ENCODE measurements around the gene DIP2C. TPM values are rescaled to one million over a fixed set of nuclear protein-coding genes. Genes with fewer than 3 reads are reported as not detected.
A peak's percentile ranks its signal among the peaks of the same experiment; 100 is the strongest.
"Not testable (repeated sequence)": the region's sequence is repeated elsewhere in the genome, so short reads cannot be mapped to it uniquely, and the experiment has no call there.

The DIP2C gene
- total RNA-seq, 1 experiment from 2014 or later = 5.0 TPM

DNA sequence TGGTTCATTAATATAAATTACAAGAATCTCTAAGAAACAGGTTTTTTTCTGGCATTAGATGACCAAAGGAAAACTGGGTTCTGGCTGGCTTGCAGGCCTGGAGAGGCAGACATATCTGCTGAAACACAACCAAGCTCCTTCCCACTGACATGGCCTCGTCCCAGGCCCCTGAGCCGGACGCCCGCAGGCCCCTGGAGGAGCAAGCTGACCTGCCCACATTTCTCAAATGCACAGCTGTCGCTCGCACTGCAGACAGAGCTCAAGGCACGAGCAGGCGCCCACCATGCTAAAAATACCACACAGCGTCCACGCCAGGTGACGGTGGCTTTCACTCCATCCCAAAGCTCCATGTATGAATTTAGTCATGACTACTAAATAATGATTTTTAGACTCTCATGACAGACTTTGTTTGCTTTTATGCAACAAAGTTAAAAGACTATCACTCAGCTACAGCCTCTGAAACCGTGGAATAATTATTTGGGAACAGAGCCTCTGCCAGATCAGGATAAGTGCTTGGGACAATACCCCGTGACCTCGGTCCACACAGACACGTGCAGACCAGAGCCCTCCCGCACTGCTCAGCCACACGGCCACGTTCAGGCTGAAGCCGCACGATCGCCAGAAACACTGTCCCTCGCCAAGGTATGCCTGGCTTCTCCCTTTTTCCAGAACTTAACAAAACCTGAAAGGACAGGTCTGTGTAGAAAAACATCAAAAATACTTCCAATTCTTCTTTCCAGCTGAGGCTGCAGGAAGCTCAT lies 71.1 kb downstream of the DIP2C start:
- H3K36me3 ChIP-seq = no peaks in the 10 kb centered on the region
- DNase-seq = peak; percentile 81 to 83

DNA sequence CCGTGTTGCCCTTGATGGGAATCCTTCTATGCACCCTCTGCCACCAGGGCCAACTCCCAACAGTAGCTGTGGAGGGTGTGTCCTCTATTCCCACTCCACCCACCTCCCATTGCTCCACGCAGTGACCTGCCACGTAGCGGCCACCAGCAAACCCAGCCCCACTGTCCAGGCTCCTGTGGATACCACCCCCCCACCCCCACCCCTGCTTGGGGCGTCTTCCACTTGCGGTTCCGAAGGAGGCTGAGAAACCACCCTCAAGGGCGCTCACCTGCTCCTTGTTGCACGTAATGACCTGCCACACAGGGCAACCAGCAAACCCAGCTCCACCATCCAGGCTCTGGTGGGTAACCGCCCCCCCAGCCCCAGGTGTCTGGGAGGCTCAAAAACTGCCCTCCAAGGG lies 72.0 kb downstream of the DIP2C start:
- Histone ChIP-seq H3K4me1 (peaks cover 11% of the 10 kb centered on the region), H3K36me3 (no peaks in the 10 kb centered on the region), H3K27ac (no peak overlapping the region)

More for the DNA sequence above, 71.1 kb downstream of the DIP2C start:
- Histone ChIP-seq H3K27ac (peak overlapping the region; percentile 46), H3K4me3 (0 out of 2 replicates have a peak overlapping the region, but pooled peaks have one; percentile 9), H3K27me3 (no peaks in the 10 kb centered on the region), H3K9me3 (replicated peaks) (no peaks in the 10 kb centered on the region), H3K4me1 (peaks cover 11% of the 10 kb centered on the region)

DNA sequence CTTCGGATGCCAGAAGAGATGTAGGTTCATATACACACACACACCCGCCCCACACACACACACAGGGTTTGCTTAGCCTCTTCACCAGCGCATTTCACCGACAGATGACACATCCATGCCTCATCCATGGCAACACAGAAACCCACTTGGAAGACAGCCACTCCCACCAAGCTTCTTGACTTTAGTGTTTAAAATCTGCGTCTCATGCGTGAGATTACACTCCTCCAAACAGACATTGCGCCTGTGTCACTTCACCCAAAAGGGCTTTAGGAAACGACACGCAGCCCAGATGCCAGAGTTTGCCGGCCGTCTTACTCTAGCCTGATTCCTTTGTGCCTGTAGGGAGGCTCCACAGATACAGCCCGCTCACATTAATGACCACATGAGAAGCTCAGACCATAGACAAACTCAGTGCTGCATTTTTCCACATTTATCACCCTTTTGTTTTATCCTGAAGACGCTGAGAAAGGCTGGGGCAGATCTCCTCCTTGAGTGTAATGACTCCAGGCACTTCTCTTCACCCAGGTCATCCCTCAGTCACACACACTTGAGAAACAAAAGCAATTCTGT lies 73.8 kb downstream of the DIP2C start:
- no peak for DNase-seq
- H3K4me1 ChIP-seq = peaks cover 11% of the 10 kb centered on the region
- H3K27ac ChIP-seq = no peak overlapping the region
- no peaks in the 10 kb centered on the region for H3K9me3 ChIP-seq (replicated peaks)
- H3K4me3 ChIP-seq = no peak overlapping the region
- no peaks in the 10 kb centered on the region for H3K36me3 ChIP-seq
- H3K27me3 ChIP-seq = no peaks in the 10 kb centered on the region

More for the DNA sequence above, 72.0 kb downstream of the DIP2C start:
- no peak for DNase-seq
- no peaks in the 10 kb centered on the region for H3K27me3 ChIP-seq
- no peak overlapping the region for H3K4me3 ChIP-seq
- no peaks in the 10 kb centered on the region for H3K9me3 ChIP-seq (replicated peaks)

DNA sequence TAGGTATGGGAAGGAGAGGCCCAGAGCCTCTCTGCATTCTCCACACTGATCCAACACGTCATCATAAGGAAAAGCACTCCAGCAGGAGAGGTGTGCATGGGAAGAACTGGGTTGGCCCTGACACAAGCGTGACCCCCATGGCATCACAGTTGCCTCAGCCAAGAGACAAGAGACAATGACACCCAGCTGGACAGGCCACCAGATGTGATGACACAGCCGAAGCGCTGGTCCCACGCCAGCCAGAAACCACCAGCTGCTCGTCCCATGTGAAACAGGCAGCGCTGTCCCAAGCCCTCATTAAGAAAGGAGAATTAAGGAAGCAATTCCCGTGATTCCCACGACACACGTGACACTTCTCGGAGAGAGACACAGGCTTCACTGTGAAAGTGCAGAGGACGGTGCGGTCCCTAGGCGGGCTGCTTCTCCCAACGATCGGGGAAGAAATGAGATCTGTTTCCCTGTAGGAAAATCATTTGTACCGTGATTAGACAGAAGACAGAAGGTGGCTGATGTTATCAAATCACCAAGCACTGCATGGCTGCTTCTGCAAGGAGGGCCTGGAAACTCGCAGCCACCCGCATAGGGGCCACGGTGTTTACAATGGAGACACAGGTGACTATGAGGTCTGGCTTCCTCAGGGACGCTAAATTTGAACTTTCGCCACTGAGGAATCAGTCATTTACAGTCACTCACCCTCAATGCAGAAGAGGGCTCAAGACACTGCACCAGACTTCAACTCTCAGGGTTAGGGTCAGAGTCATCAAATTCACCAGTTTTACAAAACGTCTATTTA lies 74.5 kb downstream of the DIP2C start:
- Histone ChIP-seq H3K4me1 (peaks cover 11% of the 10 kb centered on the region), H3K9me3 (replicated peaks) (no peaks in the 10 kb centered on the region), H3K36me3 (no peaks in the 10 kb centered on the region), H3K4me3 (no peak overlapping the region), H3K27ac (no peak overlapping the region), H3K27me3 (no peaks in the 10 kb centered on the region)
- no peak for DNase-seq

DNA sequence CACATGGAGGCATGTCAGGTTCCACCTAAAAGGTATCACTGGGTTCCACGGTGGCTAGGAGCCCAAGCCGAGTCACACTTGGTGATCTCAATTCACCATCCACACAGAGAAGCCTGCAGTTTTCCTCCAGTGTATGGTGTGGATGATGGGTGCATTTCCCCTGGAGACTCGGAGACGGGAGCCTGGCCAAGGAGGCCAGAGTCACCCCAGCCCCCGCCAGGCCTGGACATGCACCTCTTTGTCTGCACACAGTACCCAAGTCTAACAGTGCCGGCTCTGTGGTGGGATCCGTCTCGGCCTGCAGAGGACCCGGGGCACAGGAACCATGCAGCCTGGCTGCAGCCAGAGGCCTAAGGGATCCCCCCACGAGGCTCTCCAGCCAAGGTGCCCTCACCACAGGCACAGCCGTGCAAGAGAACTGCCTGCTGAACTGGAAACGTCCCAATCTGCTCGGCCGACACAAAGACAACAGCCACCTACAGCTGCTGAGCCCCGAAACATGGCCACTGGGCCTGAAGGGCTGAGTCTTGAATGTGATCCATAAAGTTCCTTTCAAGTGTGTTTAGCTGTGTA lies 75.2 kb downstream of the DIP2C start:
- H3K4me3 ChIP-seq = no peak overlapping the region
- no peaks in the 10 kb centered on the region for H3K36me3 ChIP-seq
- no peak overlapping the region for H3K27ac ChIP-seq
- no peak for DNase-seq
- no peaks in the 10 kb centered on the region for H3K9me3 ChIP-seq (replicated peaks)
- H3K27me3 ChIP-seq = no peaks in the 10 kb centered on the region
- H3K4me1 ChIP-seq = peaks cover 11% of the 10 kb centered on the region

DNA sequence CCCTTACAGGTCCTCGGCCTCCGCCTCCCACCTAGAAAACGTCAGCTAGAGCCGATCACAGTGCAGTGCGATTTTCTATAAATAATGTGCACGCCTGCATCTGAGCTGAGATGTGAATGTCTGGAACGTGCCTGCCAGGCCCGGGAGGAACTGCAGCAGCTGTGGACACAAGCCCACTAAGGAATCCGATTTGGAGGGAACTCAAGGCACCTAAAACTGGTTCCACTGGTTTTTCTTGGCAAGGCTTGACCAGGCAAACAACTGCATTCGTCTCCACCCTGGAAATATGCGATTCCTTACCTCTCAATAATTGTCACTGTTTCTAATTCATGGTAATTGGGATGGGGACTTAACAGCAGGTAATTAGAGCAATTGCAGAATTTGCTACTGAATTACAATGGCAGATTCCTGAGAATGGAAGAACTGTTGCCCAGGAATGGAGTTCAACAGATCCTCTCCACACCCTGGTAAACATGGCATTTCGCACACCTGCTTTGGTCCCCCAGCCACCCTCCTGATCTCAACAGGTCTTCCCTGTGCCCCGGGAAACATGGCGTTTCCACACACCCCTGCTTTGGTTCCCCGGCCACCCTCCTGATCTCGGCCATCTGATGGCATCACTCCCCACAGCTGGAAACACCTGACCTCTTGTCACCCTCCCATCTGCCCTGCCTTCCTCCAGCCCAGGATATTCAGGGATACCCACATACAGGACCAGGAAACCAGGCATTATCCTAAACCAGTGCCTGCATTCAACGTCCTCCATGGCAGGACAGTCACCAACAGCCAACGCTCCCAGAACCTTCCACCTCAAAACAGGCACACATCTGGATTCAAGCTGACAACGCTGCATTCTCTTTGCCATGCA lies 76.0 kb downstream of the DIP2C start:
- no peaks in the 10 kb centered on the region for H3K9me3 ChIP-seq (replicated peaks)
- no peak for DNase-seq
- H3K4me3 ChIP-seq = no peak overlapping the region
- no peak overlapping the region for H3K27ac ChIP-seq
- peaks cover 6% of the 10 kb centered on the region for H3K4me1 ChIP-seq
- H3K36me3 ChIP-seq = no peaks in the 10 kb centered on the region
- no peaks in the 10 kb centered on the region for H3K27me3 ChIP-seq

DNA sequence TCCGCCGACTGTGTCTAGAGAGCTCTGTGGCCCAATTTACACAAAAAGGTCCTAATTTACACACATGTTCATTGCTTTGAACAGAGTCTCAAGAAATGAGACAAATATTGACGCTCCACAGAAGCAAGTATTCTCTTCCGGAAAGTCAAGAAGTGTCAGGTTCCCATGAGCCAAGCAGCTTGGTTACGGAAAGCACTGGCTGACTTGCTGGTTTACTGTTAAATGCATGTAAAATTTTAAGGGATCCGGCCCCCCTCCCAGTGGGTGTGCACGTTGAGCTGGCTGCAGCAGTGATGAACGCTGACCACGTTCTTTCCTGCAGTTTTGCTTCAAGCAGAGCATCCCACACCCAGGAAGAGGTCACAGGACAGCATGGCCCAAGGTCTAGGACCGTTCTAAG lies 76.8 kb downstream of the DIP2C start:
- no peaks in the 10 kb centered on the region for H3K9me3 ChIP-seq (replicated peaks)
- no peak overlapping the region for H3K4me3 ChIP-seq
- H3K27ac ChIP-seq = no peak overlapping the region
- H3K4me1 ChIP-seq = peaks cover under 1% of the 10 kb centered on the region; the same call in 1 of the 2 replicates
- no peaks in the 10 kb centered on the region for H3K27me3 ChIP-seq
- H3K36me3 ChIP-seq = no peaks in the 10 kb centered on the region
- DNase-seq = no peak

DNA sequence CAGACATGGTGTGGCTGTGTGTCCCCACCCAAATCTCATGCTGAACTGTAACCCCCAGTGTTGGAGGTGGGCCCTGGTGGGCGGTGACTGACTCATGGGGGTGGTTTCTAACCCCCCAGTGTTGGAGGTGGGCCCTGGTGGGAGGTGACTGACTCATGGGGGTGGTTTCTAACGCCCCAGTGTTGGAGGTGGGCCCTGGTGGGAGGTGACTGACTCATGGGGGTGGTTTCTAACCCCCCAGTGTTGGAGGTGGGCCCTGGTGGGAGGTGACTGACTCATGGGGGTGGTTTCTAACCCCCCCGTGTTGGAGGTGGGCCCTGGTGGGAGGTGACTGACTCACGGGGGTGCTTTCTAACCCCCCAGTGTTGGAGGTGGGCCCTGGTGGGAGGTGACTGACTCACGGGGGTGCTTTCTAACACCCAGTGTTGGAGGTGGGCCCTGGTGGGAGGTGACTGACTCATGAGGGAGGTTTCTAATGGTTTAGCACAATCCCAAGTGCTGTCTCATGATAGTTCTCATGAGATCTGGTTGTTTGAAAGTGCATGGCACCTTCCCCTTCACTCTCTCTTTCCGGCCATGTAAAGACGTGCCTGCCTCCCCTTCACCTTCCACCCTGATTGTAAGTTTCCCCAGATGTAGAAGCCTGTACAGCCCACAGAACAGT lies 78.7 kb downstream of the DIP2C start:
- not testable (repeated sequence) for H3K27ac ChIP-seq; H3K36me3 ChIP-seq; H3K4me3 ChIP-seq; H3K4me1 ChIP-seq; H3K9me3 ChIP-seq (replicated peaks); H3K27me3 ChIP-seq; DNase-seq

DNA sequence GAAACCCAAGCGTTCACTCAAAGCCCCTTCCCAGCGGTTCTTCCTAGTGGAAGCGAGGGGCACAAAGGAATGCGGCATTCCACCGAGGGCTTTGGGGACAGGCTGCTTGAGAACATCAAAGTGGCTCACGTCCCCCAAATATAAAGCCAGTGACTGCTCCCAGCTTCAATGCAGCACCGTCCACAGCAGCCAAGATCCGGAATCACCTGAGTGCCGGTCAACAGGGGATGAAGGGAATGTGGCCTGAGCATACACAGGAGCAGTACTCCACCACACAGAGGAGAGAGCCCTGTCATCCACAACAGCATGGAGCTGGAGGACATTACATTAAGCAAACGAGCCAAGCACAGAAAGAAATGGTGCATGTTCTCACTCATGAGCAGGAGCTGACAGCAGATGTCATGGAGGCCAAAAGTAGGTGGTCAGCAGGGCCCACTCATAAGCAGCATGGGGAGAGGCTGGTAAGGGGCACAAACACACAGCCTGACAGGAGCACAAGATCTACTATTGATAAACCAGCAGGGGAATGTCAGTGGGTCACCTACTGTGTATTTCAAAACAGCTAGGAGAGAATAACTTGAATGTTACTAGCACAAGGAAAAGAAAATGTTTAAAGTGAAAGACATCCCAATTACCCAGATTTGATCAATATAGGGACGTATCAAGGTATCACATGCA lies 79.5 kb downstream of the DIP2C start:
- Histone ChIP-seq H3K4me1 (no peaks in the 10 kb centered on the region), H3K27me3 (no peaks in the 10 kb centered on the region), H3K27ac (no peak overlapping the region), H3K4me3 (no peak overlapping the region), H3K9me3 (replicated peaks) (no peaks in the 10 kb centered on the region), H3K36me3 (no peaks in the 10 kb centered on the region)
- DNase-seq = no peak

DNA sequence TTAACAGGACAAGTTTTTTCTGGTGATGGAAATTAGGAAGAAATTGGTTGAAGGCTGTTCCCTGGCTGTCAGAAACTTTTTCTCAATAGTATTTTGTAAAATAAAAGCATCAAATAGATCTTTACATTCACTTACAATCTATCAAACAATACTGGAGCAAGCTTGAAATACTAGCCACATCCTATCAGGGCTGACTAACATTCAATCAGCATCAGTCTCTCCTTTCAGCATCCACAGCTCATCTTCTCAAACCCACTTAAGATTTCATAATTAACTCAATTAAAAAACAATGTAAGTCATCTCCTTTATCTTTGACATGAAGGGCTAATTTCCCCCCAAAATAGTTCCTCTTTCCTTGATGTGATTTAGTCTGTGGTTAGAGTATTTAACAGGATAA lies 80.2 kb downstream of the DIP2C start:
- DNase-seq = no peak
- Histone ChIP-seq H3K36me3 (no peaks in the 10 kb centered on the region), H3K27me3 (no peaks in the 10 kb centered on the region), H3K4me1 (no peaks in the 10 kb centered on the region), H3K27ac (no peak overlapping the region), H3K9me3 (replicated peaks) (no peaks in the 10 kb centered on the region), H3K4me3 (no peak overlapping the region)

DNA sequence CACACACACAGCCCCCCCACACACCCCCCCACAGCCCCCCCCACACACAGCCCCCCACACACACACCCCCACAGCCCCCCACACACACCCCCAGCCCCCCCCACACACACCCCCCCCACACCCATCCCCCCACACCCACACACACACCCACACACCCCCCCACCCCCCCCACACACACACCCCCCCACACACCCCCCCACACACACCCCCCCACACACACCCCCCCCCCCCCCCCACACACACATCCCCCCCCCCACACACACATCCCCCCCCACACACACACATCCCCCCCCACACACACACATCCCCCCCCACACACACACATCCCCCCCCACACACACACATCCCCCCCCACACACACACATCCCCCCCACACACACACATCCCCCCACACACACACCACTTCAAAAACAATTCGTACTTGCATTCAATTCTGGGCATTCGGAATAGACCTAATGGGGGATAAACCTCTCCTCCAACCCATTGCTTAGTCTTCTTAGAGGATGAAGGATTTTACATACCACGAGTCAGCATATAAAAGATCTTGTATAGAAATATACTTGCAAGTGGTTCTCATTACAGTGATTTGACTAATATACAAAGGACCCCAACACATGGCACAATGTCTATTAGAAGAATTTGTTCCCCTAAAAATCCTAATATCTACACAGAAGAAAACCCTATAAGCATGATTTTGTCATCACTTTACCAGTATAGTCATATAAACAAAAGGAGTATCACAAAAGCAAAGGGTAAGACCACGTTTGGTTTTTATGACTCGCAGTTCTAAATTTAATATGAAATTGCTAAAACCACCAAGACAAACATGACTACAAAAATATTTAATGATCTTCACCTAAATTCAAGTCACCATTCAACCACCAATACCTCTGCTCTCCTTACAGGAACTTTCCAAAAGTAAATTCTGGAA lies 80.9 kb downstream of the DIP2C start:
- H3K27me3 ChIP-seq = no peaks in the 10 kb centered on the region
- H3K4me1 ChIP-seq = no peaks in the 10 kb centered on the region
- no peak overlapping the region for H3K4me3 ChIP-seq
- H3K27ac ChIP-seq = no peak overlapping the region
- H3K36me3 ChIP-seq = no peaks in the 10 kb centered on the region
- no peaks in the 10 kb centered on the region for H3K9me3 ChIP-seq (replicated peaks)
- DNase-seq = no peak

DNA sequence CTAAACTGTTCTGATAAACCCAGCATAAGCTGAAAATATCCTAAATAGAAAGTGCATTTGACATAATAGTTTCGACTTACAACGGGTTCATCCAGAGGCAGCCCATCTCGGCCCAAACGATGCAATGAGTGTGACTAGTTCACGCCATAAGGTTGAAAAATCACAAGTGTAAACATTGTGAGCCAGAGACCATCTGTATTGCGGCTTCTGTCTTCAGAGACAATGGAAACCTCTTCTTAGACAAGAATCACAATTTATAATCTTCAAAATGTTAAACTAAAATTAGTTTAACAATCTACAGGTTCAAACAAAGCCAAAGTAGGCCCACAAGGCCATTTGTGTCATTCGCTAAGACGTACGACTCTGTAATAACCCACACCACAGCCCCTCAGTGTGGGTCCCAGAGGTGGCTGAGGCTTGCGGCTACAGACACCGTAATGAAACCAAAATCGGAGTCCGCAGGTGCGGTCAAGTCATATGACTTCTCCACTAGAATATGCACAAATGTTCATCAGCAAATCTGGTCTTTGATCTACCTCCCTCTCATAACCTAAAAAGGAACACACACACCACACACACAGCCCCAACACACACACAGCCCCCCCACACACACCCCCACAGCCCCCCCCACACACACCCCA lies 81.8 kb downstream of the DIP2C start:
- Histone ChIP-seq H3K4me1 (no peaks in the 10 kb centered on the region), H3K4me3 (no peak overlapping the region), H3K9me3 (replicated peaks) (no peaks in the 10 kb centered on the region), H3K36me3 (no peaks in the 10 kb centered on the region), H3K27ac (no peak overlapping the region), H3K27me3 (no peaks in the 10 kb centered on the region)
- peak in 1 of 2 experiments; percentile 32 for DNase-seq

Data from SJCRH30 (cell line).